KMS-11 (cell line): Measurements from ENCODE around the gene DEPDC5.

Experiments used
- H2AFZ ChIP-seq: fragments of 200-600 bp; sonication (generic); 2 replicates; pipeline ENCODE4 v1.6.1; 2016; ENCODE audit warnings: antibody characterized with exemption, mixed run types, low read depth
- H3K27ac ChIP-seq: fragments of 200-600 bp; sonication (generic); 2 replicates; pipeline ENCODE4 v1.6.1; 2016; ENCODE audit warnings: mild to moderate bottlenecking, mixed run types
- H3K27me3 ChIP-seq: fragments of 200-600 bp; sonication (generic); 2 replicates; pipeline ENCODE4 v1.6.1; 2017; ENCODE audit warnings: mild to moderate bottlenecking, low read depth, mixed run types, moderate library complexity; ENCODE audit not compliant: insufficient read depth
- H3K36me3 ChIP-seq: fragments of 200-600 bp; sonication (generic); 2 replicates; pipeline ENCODE4 v1.6.1; 2017; ENCODE audit warnings: mild to moderate bottlenecking, mixed run types; ENCODE audit not compliant: insufficient read depth
- H3K4me1 ChIP-seq: fragments of 200-600 bp; sonication (generic); 2 replicates; pipeline ENCODE4 v1.6.1; 2016; ENCODE audit warnings: mild to moderate bottlenecking, low read depth, mixed run types; ENCODE audit not compliant: poor library complexity, severe bottlenecking
- H3K4me2 ChIP-seq: fragments of 200-600 bp; sonication (generic); 2 replicates; pipeline ENCODE4 v1.7.0; 2016; ENCODE audit warnings: mild to moderate bottlenecking, mixed run types
- H3K4me3 ChIP-seq: fragments of 200-600 bp; sonication (generic); IDR thresholded peaks from 2 replicates; pipeline ENCODE4 v1.6.1; 2017; ENCODE audit warnings: low read depth, low read length, mixed read lengths; ENCODE audit not compliant: insufficient read depth
- H3K79me2 ChIP-seq: fragments of 200-600 bp; sonication (generic); 2 replicates; pipeline ENCODE4 v1.6.1; 2016; ENCODE audit warnings: low read depth, mixed run types; ENCODE audit not compliant: insufficient read depth
- H3K9ac ChIP-seq: fragments of 200-600 bp; sonication (generic); 2 replicates; pipeline ENCODE4 v1.6.1; 2016; ENCODE audit warnings: mild to moderate bottlenecking, mixed run types
- H4K20me1 ChIP-seq: fragments of 200-600 bp; sonication (generic); 2 replicates; pipeline ENCODE4 v1.6.1; 2016; ENCODE audit warnings: mild to moderate bottlenecking, mixed run types; ENCODE audit not compliant: insufficient read depth
- CTCF ChIP-seq: fragments of 200-600 bp; sonication (generic); conservative IDR thresholded peaks from 2 replicates; pipeline ENCODE4 v1.6.1; 2017; ENCODE audit warnings: low read depth, mild to moderate bottlenecking, antibody characterized with exemption, low read length, moderate library complexity, mixed read lengths

Gene DEPDC5

GRCh38 chr22:31748490-31748889, 5.3 kb upstream of the DEPDC5 start:
- Histone ChIP-seq H3K4me2 (peak overlapping the region; percentile 74), H4K20me1 (no peaks in the 10 kb centered on the region), H3K9ac (peak overlapping the region; percentile 82; the same call in 1 of the 2 replicates), H3K27ac (no peak overlapping the region), H3K27me3 (no peaks in the 10 kb centered on the region), H2AFZ (no peak overlapping the region), H3K36me3 (no peaks in the 10 kb centered on the region), H3K4me1 (peaks cover 24% of the 10 kb centered on the region), H3K4me3 (no peak overlapping the region), H3K79me2 (peaks cover 52% of the 10 kb centered on the region)
- TF ChIP-seq CTCF = no peak

- H3K4me1 ChIP-seq = peaks cover 28% of the 10 kb centered on the region
Observed at GRCh38 chr22:31749636-31750364, 4.0 kb upstream of the DEPDC5 start, which contains the start of gene PRR14L. PRR14L (minus strand) TSS chr22:31750132; CDS start chr22:31738860, 11,272 bp downstream.

GRCh38 chr22:31750365-31751284, 3.2 kb upstream of the DEPDC5 start:
- Histone ChIP-seq H3K27me3 (no peaks in the 10 kb centered on the region), H3K36me3 (no peaks in the 10 kb centered on the region), H3K4me2 (peak overlapping the region; percentile 81), H3K4me3 (no peak overlapping the region), H2AFZ (peak overlapping the region; percentile 91), H3K9ac (peak overlapping the region; percentile 82; the same call in 1 of the 2 replicates), H3K27ac (peak overlapping the region; percentile 61; the same call in 1 of the 2 replicates), H4K20me1 (no peaks in the 10 kb centered on the region), H3K79me2 (peaks cover 37% of the 10 kb centered on the region), H3K4me1 (peaks cover 31% of the 10 kb centered on the region)
- no peak for TF ChIP-seq CTCF

More at GRCh38 chr22:31749636-31750364, 4.0 kb upstream of the DEPDC5 start, which contains the start of gene PRR14L:
- H2AFZ ChIP-seq = peak within 1 kb of the TSS; percentile 91
- no peaks in the 10 kb centered on the region for H3K27me3 ChIP-seq
- peaks cover 40% of the 10 kb centered on the region for H3K79me2 ChIP-seq
- peak within 1 kb of the TSS; percentile 61 for H3K27ac ChIP-seq
- no peak for TF ChIP-seq CTCF
- H3K36me3 ChIP-seq = no peaks in the 10 kb centered on the region
- no peak within 1 kb of the TSS for H3K4me3 ChIP-seq
- H3K9ac ChIP-seq = peak within 1 kb of the TSS; percentile 82
- no peaks in the 10 kb centered on the region for H4K20me1 ChIP-seq
- peak within 1 kb of the TSS; percentile 81 for H3K4me2 ChIP-seq

DNA sequence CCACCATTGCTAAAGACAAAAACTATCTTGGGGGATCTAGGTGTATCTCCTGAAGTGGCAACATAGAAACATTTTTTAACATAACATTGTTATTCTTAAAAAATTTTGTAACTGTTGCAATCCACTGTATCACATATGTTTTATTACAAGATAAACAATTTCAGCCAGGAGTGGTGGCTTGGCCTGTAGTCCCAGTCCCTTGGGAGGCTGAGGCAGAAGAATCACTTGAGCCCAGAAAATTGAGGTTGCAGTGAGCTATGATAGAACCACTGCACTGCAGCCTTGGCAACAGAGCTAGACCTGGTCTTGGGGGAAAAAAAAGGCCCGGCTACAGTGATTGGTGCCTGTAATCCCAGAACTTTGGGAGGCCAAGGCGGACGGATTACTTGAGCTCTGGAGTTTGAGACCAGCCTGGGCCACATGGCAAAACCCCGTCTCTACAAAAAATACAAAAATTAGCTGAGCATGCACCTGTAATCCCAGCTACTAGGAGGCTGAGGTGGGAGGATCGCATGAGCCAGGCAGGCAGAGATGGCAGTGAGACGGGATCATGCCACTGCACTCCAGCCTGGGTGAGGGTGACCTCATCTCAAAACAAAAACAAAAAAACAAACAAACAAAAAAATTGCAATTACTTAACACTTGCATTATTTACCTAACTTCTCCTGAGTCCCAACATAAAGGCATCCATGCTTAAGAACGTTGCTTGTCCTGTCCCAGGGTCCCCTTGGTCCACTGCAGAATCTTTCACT, 1.5 kb upstream of the DEPDC5 start:
- H3K79me2 ChIP-seq = peaks cover 24% of the 10 kb centered on the region
- H3K27ac ChIP-seq = no peak overlapping the region
- no peak overlapping the region for H3K4me3 ChIP-seq

More for the DNA sequence above, 1.5 kb upstream of the DEPDC5 start:
- TF ChIP-seq CTCF = no peak
- Histone ChIP-seq H4K20me1 (no peaks in the 10 kb centered on the region), H3K4me1 (peaks cover 31% of the 10 kb centered on the region), H3K27me3 (no peaks in the 10 kb centered on the region), H3K9ac (no peak overlapping the region), H2AFZ (no peak overlapping the region), H3K36me3 (no peaks in the 10 kb centered on the region), H3K4me2 (no peak overlapping the region)
